Measurements from ENCODE around the gene TLK2.

TLK2 gene

DNA sequence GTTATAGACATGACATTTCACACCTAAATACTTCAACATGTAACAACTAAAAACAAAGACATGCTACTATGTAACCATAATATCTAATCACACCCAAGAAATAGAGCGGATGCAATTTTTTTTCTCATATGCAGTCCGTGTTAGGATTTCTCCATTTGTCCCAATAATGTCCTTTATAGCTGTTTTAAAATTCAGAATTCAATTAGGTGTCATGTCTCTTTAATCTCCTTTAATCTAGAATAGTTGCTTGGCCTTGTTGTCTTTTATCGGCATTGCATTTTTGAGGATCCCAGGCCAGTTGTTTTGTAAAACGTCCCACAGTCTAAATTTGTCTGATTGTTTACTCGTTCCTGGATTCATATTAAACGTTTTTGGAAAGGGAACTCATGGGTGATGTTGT is 163.3 kb downstream of the TLK2 start:
- Histone ChIP-seq H3K9ac (ENCODE audit: low read length) (no peak overlapping the region), H3K4me1 (ENCODE audit: low read length) (no peaks in the 10 kb centered on the region), H3F3A (ENCODE audit: insufficient read depth, low read length) (no peaks in the 10 kb centered on the region; the same call in 1 of the 2 replicates), H3K36me3 (replicated peaks; ENCODE audit: insufficient read depth, low read length) (no peaks in the 10 kb centered on the region), H3K27ac (ENCODE audit: low read length) (no peak overlapping the region), H3K9me3 (replicated peaks; ENCODE audit: insufficient read depth, low read length) (no peaks in the 10 kb centered on the region), H3K9me2 (replicated peaks; ENCODE audit: insufficient read depth, low read length) (no peaks in the 10 kb centered on the region), H3K4me2 (ENCODE audit: low read depth, low read length) (no peak overlapping the region), H2AFZ (ENCODE audit: low read length) (no peak overlapping the region), H4K20me1 (ENCODE audit: insufficient read depth, low read length) (no peaks in the 10 kb centered on the region), H3K27me3 (replicated peaks; ENCODE audit: insufficient read depth, low read length) (no peaks in the 10 kb centered on the region), H3K4me3 (ENCODE audit: low read length) (no peak overlapping the region), H3K79me2 (ENCODE audit: low read length) (no peaks in the 10 kb centered on the region)
- DNase-seq: no peak
- TF ChIP-seq, protein P1, sequence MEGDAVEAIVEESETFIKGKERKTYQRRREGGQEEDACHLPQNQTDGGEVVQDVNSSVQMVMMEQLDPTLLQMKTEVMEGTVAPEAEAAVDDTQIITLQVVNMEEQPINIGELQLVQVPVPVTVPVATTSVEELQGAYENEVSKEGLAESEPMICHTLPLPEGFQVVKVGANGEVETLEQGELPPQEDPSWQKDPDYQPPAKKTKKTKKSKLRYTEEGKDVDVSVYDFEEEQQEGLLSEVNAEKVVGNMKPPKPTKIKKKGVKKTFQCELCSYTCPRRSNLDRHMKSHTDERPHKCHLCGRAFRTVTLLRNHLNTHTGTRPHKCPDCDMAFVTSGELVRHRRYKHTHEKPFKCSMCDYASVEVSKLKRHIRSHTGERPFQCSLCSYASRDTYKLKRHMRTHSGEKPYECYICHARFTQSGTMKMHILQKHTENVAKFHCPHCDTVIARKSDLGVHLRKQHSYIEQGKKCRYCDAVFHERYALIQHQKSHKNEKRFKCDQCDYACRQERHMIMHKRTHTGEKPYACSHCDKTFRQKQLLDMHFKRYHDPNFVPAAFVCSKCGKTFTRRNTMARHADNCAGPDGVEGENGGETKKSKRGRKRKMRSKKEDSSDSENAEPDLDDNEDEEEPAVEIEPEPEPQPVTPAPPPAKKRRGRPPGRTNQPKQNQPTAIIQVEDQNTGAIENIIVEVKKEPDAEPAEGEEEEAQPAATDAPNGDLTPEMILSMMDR (IDR thresholded peaks at IDR 0.05; ENCODE audit: low read length): no peak

DNA sequence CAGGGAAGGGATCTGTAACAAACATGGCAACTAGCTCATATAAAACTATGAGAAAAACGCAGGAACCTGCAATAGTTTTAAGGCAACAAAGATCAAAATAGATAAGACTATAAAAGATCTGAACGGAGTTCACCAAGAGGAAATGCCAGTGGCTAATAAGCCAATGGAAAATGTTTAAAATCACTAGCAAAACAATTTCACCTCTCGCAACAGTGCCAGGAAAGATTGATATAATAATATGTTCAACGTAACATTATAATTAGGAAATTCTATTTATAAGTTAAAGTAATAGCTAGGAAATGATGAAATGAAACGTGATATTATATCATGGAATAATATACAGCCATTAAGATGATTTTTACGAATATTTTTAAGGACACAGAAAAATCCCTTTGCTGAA is 164.9 kb downstream of the TLK2 start:
- H3K4me3 ChIP-seq (ENCODE audit: low read length): no peak overlapping the region
- H3K27ac ChIP-seq (ENCODE audit: low read length): no peak overlapping the region
- H4K20me1 ChIP-seq (ENCODE audit: insufficient read depth, low read length): no peaks in the 10 kb centered on the region
- no peaks in the 10 kb centered on the region for H3K79me2 ChIP-seq (ENCODE audit: low read length)
- no peak overlapping the region for H3K4me2 ChIP-seq (ENCODE audit: low read depth, low read length)
- TF ChIP-seq EZH2 (optimal IDR thresholded peaks at IDR 0.05; ENCODE audit: low read depth, low read length) (no peak), EZH2phosphoT487 (IDR thresholded peaks at IDR 0.05; ENCODE audit: low read length) (no peak)
- TF ChIP-seq, protein P1 (IDR thresholded peaks at IDR 0.05; ENCODE audit: low read length): no peak
- no peaks in the 10 kb centered on the region for H3K36me3 ChIP-seq (replicated peaks; ENCODE audit: insufficient read depth, low read length)
- H3K9ac ChIP-seq (ENCODE audit: low read length): no peak overlapping the region
- H3K9me2 ChIP-seq (replicated peaks; ENCODE audit: insufficient read depth, low read length): no peaks in the 10 kb centered on the region
- H3K4me1 ChIP-seq (ENCODE audit: low read length): no peaks in the 10 kb centered on the region
- no peaks in the 10 kb centered on the region for H3K9me3 ChIP-seq (replicated peaks; ENCODE audit: insufficient read depth, low read length)
- no peak overlapping the region for H2AFZ ChIP-seq (ENCODE audit: low read length)
- H3F3A ChIP-seq (ENCODE audit: insufficient read depth, low read length): no peaks in the 10 kb centered on the region; the same call in 1 of the 2 replicates
- DNase-seq: no peak
- H3K27me3 ChIP-seq (replicated peaks; ENCODE audit: insufficient read depth, low read length): no peaks in the 10 kb centered on the region

DNA sequence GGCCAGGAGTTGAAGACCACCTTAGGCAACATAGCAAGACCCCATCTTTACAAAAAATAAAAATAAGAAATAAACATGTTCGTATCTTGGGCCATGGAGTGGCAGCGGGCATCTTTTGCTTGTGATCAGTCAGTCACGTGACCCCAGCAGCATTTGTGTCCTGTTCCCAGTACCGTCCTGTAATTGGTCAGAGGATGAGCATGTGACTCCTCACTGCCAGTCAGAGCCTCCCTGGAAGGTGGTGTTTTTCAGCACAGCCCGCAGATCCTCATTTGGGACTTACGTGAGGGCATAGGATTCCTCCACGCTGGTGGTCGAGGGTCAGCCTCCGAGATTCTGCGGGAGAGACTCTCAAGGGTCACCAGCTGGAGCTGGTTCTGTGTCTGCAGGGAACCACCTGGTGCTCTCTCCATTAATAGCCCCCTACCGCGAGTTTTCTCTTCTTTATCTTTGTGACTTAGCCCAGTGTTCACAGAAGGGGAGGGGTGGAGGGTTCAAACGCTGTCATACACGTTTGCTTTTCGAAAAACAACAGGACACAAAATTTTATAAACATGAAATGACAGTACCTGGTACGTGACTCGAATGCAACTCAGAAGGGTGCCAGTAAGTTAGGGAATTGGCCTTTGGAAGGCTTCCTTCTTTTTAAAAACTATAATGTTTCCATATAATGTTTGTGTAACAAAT is 166.0 kb downstream of the TLK2 start:
- Histone ChIP-seq H3K9me3 (replicated peaks; ENCODE audit: insufficient read depth, low read length) (no peaks in the 10 kb centered on the region), H3K27me3 (replicated peaks; ENCODE audit: insufficient read depth, low read length) (no peaks in the 10 kb centered on the region; the same call in 1 of the 2 replicates), H3K9me2 (replicated peaks; ENCODE audit: insufficient read depth, low read length) (no peaks in the 10 kb centered on the region), H3F3A (ENCODE audit: insufficient read depth, low read length) (no peaks in the 10 kb centered on the region; the same call in 1 of the 2 replicates), H3K36me3 (replicated peaks; ENCODE audit: insufficient read depth, low read length) (no peaks in the 10 kb centered on the region), H2AFZ (ENCODE audit: low read length) (no peak overlapping the region), H4K20me1 (ENCODE audit: insufficient read depth, low read length) (no peaks in the 10 kb centered on the region), H3K4me2 (ENCODE audit: low read depth, low read length) (no peak overlapping the region), H3K27ac (ENCODE audit: low read length) (no peak overlapping the region), H3K4me3 (ENCODE audit: low read length) (no peak overlapping the region), H3K4me1 (ENCODE audit: low read length) (no peaks in the 10 kb centered on the region), H3K9ac (ENCODE audit: low read length) (no peak overlapping the region), H3K79me2 (ENCODE audit: low read length) (no peaks in the 10 kb centered on the region)
- no peak for DNase-seq
- TF ChIP-seq EZH2 (optimal IDR thresholded peaks at IDR 0.05; ENCODE audit: low read depth, low read length) (no peak), EZH2phosphoT487 (IDR thresholded peaks at IDR 0.05; ENCODE audit: low read length) (no peak)
- TF ChIP-seq, protein P1 (IDR thresholded peaks at IDR 0.05; ENCODE audit: low read length): no peak
